H9 (cell line): ENCODE results near the gene TMEM187. TPM values are rescaled to one million over a fixed set of nuclear protein-coding genes. Genes with fewer than 3 reads are reported as not detected.

ENCODE experiments used
- DNase-seq: peaks from one replicate; pipeline ENCODE4 v3.0.0-alpha.2; 2017
- H2AFZ ChIP-seq: one replicate; pipeline ENCODE4 v1.6.1; 2013; ENCODE audit warnings: mild to moderate bottlenecking, low read length, control low read depth, moderate library complexity
- H2AK5ac ChIP-seq: 2 replicates; pipeline ENCODE4 v1.6.1; 2013; ENCODE audit warnings: low read length, control low read depth, mixed read lengths; ENCODE audit not compliant: insufficient read length
- H2BK120ac ChIP-seq: one replicate; pipeline ENCODE4 v1.6.1; 2013; ENCODE audit warnings: low read depth, mild to moderate bottlenecking, low read length, control low read depth, inconsistent platforms; ENCODE audit not compliant: poor library complexity, severe bottlenecking
- H2BK12ac ChIP-seq: 2 replicates; pipeline ENCODE4 v1.6.1; 2013; ENCODE audit warnings: low read length, control low read depth, mixed read lengths, low read depth; ENCODE audit not compliant: insufficient read length
- H2BK15ac ChIP-seq: 2 replicates; pipeline ENCODE4 v1.6.1; 2013; ENCODE audit warnings: low read depth, low read length, control low read depth
- H2BK20ac ChIP-seq: one replicate; pipeline ENCODE4 v1.6.1; 2013; ENCODE audit warnings: low read depth, mild to moderate bottlenecking, low read length, control low read depth, inconsistent platforms; ENCODE audit not compliant: poor library complexity, severe bottlenecking
- H2BK5ac ChIP-seq: 2 replicates; pipeline ENCODE4 v1.6.1; 2013; ENCODE audit warnings: low read length, control low read depth, mixed read lengths; ENCODE audit not compliant: insufficient read length
- H3K14ac ChIP-seq: 2 replicates; pipeline ENCODE4 v1.6.1; 2013; ENCODE audit warnings: low read length, control low read depth; ENCODE audit not compliant: insufficient read depth
- H3K18ac ChIP-seq: 2 replicates; pipeline ENCODE4 v1.6.1; 2013; ENCODE audit warnings: low read depth, mild to moderate bottlenecking, mixed read lengths, low read length, control low read depth; ENCODE audit not compliant: insufficient read length
- H3K23ac ChIP-seq: 2 replicates; pipeline ENCODE4 v1.6.1; 2013; ENCODE audit warnings: low read length, control low read depth, mixed read lengths, low read depth; ENCODE audit not compliant: insufficient read length
- H3K23me2 ChIP-seq: 2 replicates; pipeline ENCODE4 v1.6.1; 2013; ENCODE audit warnings: low read depth, mild to moderate bottlenecking, mixed read lengths, low read length, control low read depth; ENCODE audit not compliant: insufficient read length, poor library complexity, severe bottlenecking
- H3K27ac ChIP-seq: 2 replicates; pipeline ENCODE4 v1.5.1; 2013; ENCODE audit warnings: low read length, control low read depth, mixed read lengths, low read depth; ENCODE audit not compliant: insufficient read length
- H3K27me3 ChIP-seq: 2 replicates; pipeline ENCODE4 v1.6.1; 2013; ENCODE audit warnings: low read length, control low read depth, inconsistent platforms; ENCODE audit not compliant: insufficient read depth
- H3K4ac ChIP-seq: 2 replicates; pipeline ENCODE4 v1.6.1; 2013; ENCODE audit warnings: low read depth, mild to moderate bottlenecking, control low read depth, inconsistent platforms, low read length, moderate library complexity
- H3K4me1 ChIP-seq: 2 replicates; pipeline ENCODE4 v1.6.1; 2013; ENCODE audit warnings: low read length, control low read depth, inconsistent platforms; ENCODE audit not compliant: insufficient read depth
- H3K4me2 ChIP-seq: 2 replicates; pipeline ENCODE4 v1.6.1; 2013; ENCODE audit warnings: low read length, control low read depth, mixed read lengths; ENCODE audit not compliant: insufficient read length, insufficient read depth
- H3K56ac ChIP-seq: 2 replicates; pipeline ENCODE4 v1.6.1; 2013; ENCODE audit warnings: low read depth, mild to moderate bottlenecking, mixed read lengths, low read length, control low read depth; ENCODE audit not compliant: insufficient read length
- H3K79me1 ChIP-seq: 2 replicates; pipeline ENCODE4 v1.6.1; 2013; ENCODE audit warnings: low read depth, mild to moderate bottlenecking, moderate library complexity, low read length, control low read depth, inconsistent platforms; ENCODE audit not compliant: insufficient read depth, poor library complexity, severe bottlenecking
- H3K79me2 ChIP-seq: 2 replicates; pipeline ENCODE4 v1.6.1; 2013; ENCODE audit warnings: low read length, control low read depth, inconsistent platforms; ENCODE audit not compliant: insufficient read depth
- H3K9ac ChIP-seq: 2 replicates; pipeline ENCODE4 v1.6.1; 2013; ENCODE audit warnings: low read length, control low read depth, mixed read lengths; ENCODE audit not compliant: insufficient read length; ENCODE audit errors: extremely low read depth
- H3K9me3 ChIP-seq: one replicate; pipeline ENCODE4 v1.6.1; 2013; ENCODE audit warnings: low read depth, low read length, inconsistent platforms; ENCODE audit not compliant: control insufficient read depth
- H3T11ph ChIP-seq: one replicate; pipeline ENCODE4 v1.6.1; 2013; ENCODE audit warnings: mild to moderate bottlenecking, low read length, control low read depth, inconsistent platforms
- H4K20me1 ChIP-seq: one replicate; pipeline ENCODE4 v1.6.1; 2013; ENCODE audit not compliant: control insufficient read depth, insufficient read length, insufficient read depth
- H4K5ac ChIP-seq: 2 replicates; pipeline ENCODE4 v1.6.1; 2013; ENCODE audit warnings: low read depth, mild to moderate bottlenecking, mixed read lengths, low read length, control low read depth; ENCODE audit not compliant: insufficient read length
- H4K8ac ChIP-seq: replicated peaks from 2 replicates; pipeline ENCODE4 v1.6.1; 2013; ENCODE audit warnings: low read length, control low read depth, mixed read lengths, low read depth; ENCODE audit not compliant: insufficient read length
- H4K91ac ChIP-seq: 2 replicates; pipeline ENCODE4 v1.6.1; 2013; ENCODE audit warnings: low read depth, mild to moderate bottlenecking, moderate library complexity, mixed read lengths, low read length, control low read depth; ENCODE audit not compliant: insufficient read length
- H3K27ac Mint-ChIP-seq, 3 experiments: 2 replicates in 2 of 3; 3 replicates in 1 of 3; pipeline ENCODE4 v1.8.0; 2020 to 2021; ENCODE audit warnings: mixed read lengths in 3 of 3, mild to moderate bottlenecking in 1 of 3, moderate library complexity in 1 of 3
- H3K27me3 Mint-ChIP-seq: 2 replicates; pipeline ENCODE4 v1.8.0; 2021; ENCODE audit warnings: low read depth, mild to moderate bottlenecking, moderate library complexity, mixed read lengths
- H3K36me3 Mint-ChIP-seq, 3 experiments: 2 replicates in 2 of 3; 3 replicates in 1 of 3; pipeline ENCODE4 v1.8.0; 2020 to 2021; ENCODE audit warnings: low read depth in 3 of 3, mixed read lengths in 3 of 3; ENCODE audit not compliant: insufficient read depth in 1 of 3
- H3K4me1 Mint-ChIP-seq, 2 experiments: 2 replicates each; pipeline ENCODE4 v1.8.0; 2020; ENCODE audit warnings: mixed read lengths in 2 of 2
- H3K4me3 Mint-ChIP-seq, 2 experiments: 2 replicates in 1 of 2; 3 replicates in 1 of 2; pipeline ENCODE4 v1.8.0; 2020 to 2021; ENCODE audit warnings: mild to moderate bottlenecking in 2 of 2, mixed read lengths in 2 of 2, moderate library complexity in 1 of 2
- H3K9me3 Mint-ChIP-seq, 2 experiments: 2 replicates in 1 of 2; 3 replicates in 1 of 2; pipeline ENCODE4 v1.8.0; 2020; ENCODE audit warnings: mild to moderate bottlenecking in 2 of 2, mixed read lengths in 2 of 2, moderate library complexity in 1 of 2
- CTCF ChIP-seq: fragments of 200-600 bp; sonication (generic); conservative IDR thresholded peaks from 3 replicates; pipeline ENCODE4 v1.8.0; 2021; ENCODE audit warnings: antibody characterized with exemption, mild to moderate bottlenecking
- WGBS: extraction: QIAGEN DNeasy Blood & Tissue Kit; methylation state at CpG from one replicate; pipeline ENCODE4 v1.1.7; 2013; ENCODE audit warnings: missing lambda C conversion rate, low lambda C conversion rate, mixed read lengths; ENCODE audit not compliant: insufficient read length; ENCODE audit errors: extremely low coverage; 5-methylcytosine and 5-hydroxymethylcytosine counted together
- total RNA-seq: library from RNA; stranded (reverse); gene quantifications from 2 replicates; pipeline ENCODE4 v1.2.1, GENCODE V29; 2021

The TMEM187 gene
- total RNA-seq, 1 experiment from 2014 or later = 2.7 TPM

- no peak for DNase-seq
- H4K8ac ChIP-seq = no peak overlapping the region
- no peak overlapping the region for H2AK5ac ChIP-seq
- H3K79me1 ChIP-seq = no peaks in the 10 kb centered on the region
- H3K23me2 ChIP-seq = peaks cover 7% of the 10 kb centered on the region
- H3K9me3 ChIP-seq = peaks cover 11% of the 10 kb centered on the region
- H3K4ac ChIP-seq = no peak overlapping the region
- no peak overlapping the region for H3K23ac ChIP-seq
- no peak overlapping the region for H4K5ac ChIP-seq
- H2BK15ac ChIP-seq = no peak overlapping the region
- no peak overlapping the region for H3T11ph ChIP-seq
- no peak overlapping the region for H3K9ac ChIP-seq
- no CpG with 5 or more reads among the region's 3 CpGs for WGBS
- H4K20me1 ChIP-seq = no peaks in the 10 kb centered on the region
- H3K4me2 ChIP-seq = no peak overlapping the region
- Mint-ChIP-seq H3K36me3 (peaks cover 11 to 30% (median 12%) of the 10 kb centered on the region in 3 experiments), H3K27ac (no peak overlapping the region), H3K4me3 (no peak overlapping the region), H3K4me1 (peaks cover 12 to 28% of the 10 kb centered on the region in 2 experiments; a peak in 3 of 4 replicates), H3K27me3 (no peaks in the 10 kb centered on the region), H3K9me3 (peaks cover 59 to 63% of the 10 kb centered on the region in 2 experiments)
- H2BK20ac ChIP-seq = no peak overlapping the region
- H2BK5ac ChIP-seq = no peak overlapping the region
- H2AFZ ChIP-seq = no peak overlapping the region
- TF ChIP-seq CTCF = no peak
- H3K14ac ChIP-seq = no peak overlapping the region
- no peak overlapping the region for H3K27ac ChIP-seq
- no peaks in the 10 kb centered on the region; the same call in 1 of the 2 replicates for H3K79me2 ChIP-seq
- no peak overlapping the region for H4K91ac ChIP-seq
- H3K27me3 ChIP-seq = no peaks in the 10 kb centered on the region
- no peaks in the 10 kb centered on the region for H3K4me1 ChIP-seq
- H3K56ac ChIP-seq = no peak overlapping the region
- H2BK12ac ChIP-seq = no peak overlapping the region
- H2BK120ac ChIP-seq = no peak overlapping the region
- H3K18ac ChIP-seq = no peak overlapping the region
Observed at GRCh38 chrX:153937056-153937455, 35.5 kb upstream of the TMEM187 start.
